ENCODE measurements around the gene ANKLE2.

The ANKLE2 gene

GRCh38 chr12:132787877-132788276, 26.2 kb upstream of the ANKLE2 start:
- no peak for DNase-seq (ENCODE audit: low spot score)
- TF ChIP-seq CTCF (IDR thresholded peaks at IDR 0.05) = no peak
- Histone ChIP-seq H3K4me3 (no peak overlapping the region), H3K27ac (no peak overlapping the region)

GRCh38 chr12:132786192-132786591, 24.6 kb upstream of the ANKLE2 start:
- TF ChIP-seq CTCF (IDR thresholded peaks at IDR 0.05) = no peak
- no peak for DNase-seq (ENCODE audit: low spot score)
- H3K27ac ChIP-seq = no peak overlapping the region
- H3K4me3 ChIP-seq = no peak overlapping the region

GRCh38 chr12:132784580-132784979, 22.9 kb upstream of the ANKLE2 start:
- TF ChIP-seq CTCF (IDR thresholded peaks at IDR 0.05) = no peak
- Histone ChIP-seq H3K27ac (no peak overlapping the region), H3K4me3 (no peak overlapping the region)
- no peak for DNase-seq (ENCODE audit: low spot score)

GRCh38 chr12:132783917-132784531, 22.4 kb upstream of the ANKLE2 start:
- no peak overlapping the region for H3K4me3 ChIP-seq
- no peak for DNase-seq (ENCODE audit: low spot score)
- no peak overlapping the region for H3K27ac ChIP-seq
- TF ChIP-seq CTCF (IDR thresholded peaks at IDR 0.05) = no peak

- Histone ChIP-seq H3K4me3 (no peak overlapping the region), H3K27ac (no peak overlapping the region)
- DNase-seq (ENCODE audit: low spot score) = no peak
- no peak for TF ChIP-seq CTCF (IDR thresholded peaks at IDR 0.05)
Measured at GRCh38 chr12:132781938-132782337, 20.3 kb upstream of the ANKLE2 start.

DNA sequence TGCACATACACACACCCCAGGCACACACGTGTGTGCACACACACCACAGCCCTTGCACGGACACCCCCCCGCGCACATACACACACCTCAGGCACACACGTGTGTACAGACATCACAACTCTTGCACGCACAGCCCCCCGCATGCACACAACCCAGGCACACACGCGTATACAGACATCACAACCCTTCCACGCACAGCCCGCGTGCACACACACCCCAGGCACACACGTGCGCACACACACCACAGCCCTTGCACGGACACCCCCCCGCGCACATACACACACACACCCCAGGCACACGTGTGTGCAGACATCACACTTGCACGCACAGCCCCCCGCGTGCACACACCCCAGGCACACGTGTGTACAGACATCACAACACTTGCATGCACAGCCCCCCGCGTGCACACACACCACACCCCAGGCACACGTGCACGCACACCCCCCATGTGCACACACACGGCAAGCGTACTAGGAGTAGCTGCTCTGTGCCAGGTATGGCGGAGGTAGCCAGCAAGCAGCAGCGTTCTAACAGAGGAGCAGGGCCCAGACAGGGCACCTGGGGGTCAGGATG, 18.2 kb upstream of the ANKLE2 start:
- Histone ChIP-seq H3K27ac (no peak overlapping the region), H3K4me3 (no peak overlapping the region)
- DNase-seq (ENCODE audit: low spot score) = no peak
- TF ChIP-seq CTCF (IDR thresholded peaks at IDR 0.05) = no peak

GRCh38 chr12:132777614-132778013, 16.0 kb upstream of the ANKLE2 start:
- no peak overlapping the region for H3K4me3 ChIP-seq
- DNase-seq (ENCODE audit: low spot score) = no peak
- TF ChIP-seq CTCF (IDR thresholded peaks at IDR 0.05) = no peak
- no peak overlapping the region for H3K27ac ChIP-seq

Data from coronary artery (tissue), 2 donors.